Left renal cortex interstitium (tissue), 4 donors: Measurements from ENCODE around the gene SOX3. TPM values are rescaled to one million over a fixed set of nuclear protein-coding genes. Genes with fewer than 3 reads are reported as not detected.

Source experiments
- DNase-seq, 4 donors: peaks; one replicate each; pipeline ENCODE4 v3.0.0-alpha.2; 2013; ENCODE audit warnings: low read depth in 4 of 4, low spot score in 2 of 4, missing footprints in 1 of 4
- polyA plus RNA-seq, 4 donors: library from polyadenylated mRNA; unstranded; fragments of 120-200 nt; gene quantifications; one replicate each; pipeline ENCODE4 v1.2.1, GENCODE V29; 2013; ENCODE audit not compliant: insufficient read length in 4 of 4

The SOX3 gene
- polyA plus RNA-seq, 4 donors, result not detected

DNA sequence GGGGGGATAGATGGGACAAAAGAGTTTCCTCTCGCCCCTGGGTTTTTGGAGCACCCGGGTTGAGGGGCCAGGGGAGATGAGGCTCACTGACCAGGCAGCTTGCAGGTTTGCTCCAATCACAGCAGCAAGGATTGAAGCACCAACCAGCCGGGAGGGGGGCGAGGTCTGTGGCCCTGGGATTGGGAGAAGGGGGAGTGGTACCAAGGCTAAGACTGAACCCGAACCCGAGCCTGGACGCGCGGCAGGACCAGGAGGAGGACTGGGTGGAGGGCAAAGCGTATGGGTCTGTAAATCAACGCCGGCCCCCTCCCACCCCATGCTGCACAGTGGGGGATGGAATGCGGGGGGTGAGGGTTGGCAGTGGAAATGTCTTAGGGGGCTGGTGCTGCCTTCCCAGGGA is 3.5 kb downstream of the SOX3 start:
- no peak for DNase-seq

DNA sequence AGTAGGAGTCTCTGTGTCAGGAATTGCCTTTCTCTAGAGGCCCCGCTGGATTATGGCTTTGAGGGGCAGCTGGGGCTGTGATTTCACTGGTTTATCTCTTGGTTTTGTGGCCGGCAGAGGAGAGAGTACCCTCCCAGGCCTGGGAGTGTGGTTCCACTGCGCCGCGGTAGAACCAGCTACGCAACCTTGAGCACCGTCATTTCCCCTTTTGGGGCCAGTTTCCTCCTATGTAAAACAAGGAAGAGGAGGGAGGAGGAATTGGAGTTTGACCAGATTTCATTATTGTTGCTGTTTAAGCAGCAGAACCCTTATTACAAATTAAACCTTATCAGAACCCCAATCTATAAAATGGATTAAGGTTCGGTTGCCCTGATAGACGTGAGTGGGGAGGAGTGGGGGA is 4.4 kb downstream of the SOX3 start:
- DNase-seq, result no peak

- no peak for DNase-seq
Observed at GRCh38 chrX:140495739-140496138, 9.1 kb downstream of the SOX3 start.

DNA sequence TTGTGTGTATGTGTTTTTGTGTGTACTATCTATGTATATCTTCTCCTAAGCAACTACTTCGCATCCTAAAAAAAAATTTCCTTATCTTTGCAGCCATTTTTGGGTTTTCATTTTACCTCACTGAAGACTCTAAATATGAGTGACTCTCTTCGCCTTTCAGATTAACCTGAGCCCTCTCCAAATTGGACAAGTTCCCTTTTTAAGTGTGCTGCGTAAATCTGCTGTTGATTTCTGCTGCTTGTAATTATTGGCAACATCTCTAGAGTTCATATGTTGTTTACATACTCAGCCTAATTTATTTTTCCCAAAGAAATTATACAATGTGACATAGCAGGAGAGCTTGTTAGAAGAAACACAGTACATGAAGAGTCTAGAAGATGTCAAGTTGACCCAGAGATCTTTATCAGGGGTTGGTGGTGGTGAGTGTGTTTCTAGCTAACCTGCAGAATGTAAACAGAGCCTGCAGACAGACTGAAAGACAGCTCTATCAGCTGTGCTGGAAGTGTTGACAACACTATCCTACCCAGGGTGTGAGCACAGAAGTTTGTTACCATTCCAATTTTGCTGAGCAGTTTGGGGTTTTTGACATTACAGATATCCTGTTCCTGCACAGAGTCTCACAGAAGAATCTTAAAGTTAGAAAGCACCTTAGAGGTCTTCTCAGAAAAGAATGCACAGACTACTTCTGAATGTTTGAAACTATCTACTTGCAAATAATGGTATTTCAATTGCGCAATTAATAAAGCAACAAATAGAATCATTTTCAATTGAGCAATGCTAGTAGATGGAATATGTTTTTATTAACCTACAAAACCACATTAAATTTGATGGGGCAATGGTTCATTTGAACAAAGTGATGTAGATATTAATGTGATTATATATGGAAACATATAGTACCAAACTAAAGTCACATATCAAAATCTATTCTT is 12.5 kb downstream of the SOX3 start:
- DNase-seq, result no peak

DNA sequence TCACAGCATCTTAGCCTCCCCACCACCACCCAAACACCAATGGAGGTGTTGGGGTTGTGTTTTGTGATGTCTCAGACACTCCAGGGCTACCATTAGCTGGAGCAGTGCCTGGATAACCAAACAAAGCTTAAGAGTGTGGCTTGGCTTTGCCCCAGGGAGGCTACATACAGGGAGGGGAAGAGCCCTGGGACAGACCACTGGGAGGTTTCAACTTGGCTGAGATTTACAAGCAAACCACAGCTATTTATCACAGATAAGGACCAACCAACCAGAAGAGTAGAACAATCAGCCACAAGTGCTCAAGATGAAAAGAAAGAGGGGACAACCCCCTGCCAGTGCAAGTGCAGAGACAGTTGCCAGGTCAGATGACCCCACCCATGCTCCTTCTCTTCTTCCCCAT is 24.1 kb downstream of the SOX3 start:
- no peak for DNase-seq

DNA sequence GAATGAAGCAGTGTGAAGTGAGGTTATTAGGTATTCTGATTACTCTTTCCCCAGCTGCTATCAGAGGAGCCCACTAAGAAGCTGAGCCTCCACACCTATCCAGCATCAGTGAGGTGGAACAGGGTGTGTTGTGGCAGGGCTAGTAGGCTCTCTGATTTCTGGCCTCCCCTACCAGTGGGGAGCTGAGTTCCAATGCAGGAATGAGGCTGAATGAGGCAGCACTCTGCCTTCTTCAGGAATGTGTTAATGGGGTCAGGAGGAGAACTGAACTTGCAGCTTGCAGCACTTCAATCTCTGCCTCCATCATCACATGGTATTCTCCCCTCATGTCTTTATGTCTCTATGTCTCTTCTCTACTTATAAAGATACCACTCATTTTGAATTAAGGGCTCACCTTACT is 26.9 kb downstream of the SOX3 start:
- DNase-seq, result no peak

GRCh38 chrX:140475025-140475424 is 29.8 kb downstream of the SOX3 start:
- no peak for DNase-seq

DNA sequence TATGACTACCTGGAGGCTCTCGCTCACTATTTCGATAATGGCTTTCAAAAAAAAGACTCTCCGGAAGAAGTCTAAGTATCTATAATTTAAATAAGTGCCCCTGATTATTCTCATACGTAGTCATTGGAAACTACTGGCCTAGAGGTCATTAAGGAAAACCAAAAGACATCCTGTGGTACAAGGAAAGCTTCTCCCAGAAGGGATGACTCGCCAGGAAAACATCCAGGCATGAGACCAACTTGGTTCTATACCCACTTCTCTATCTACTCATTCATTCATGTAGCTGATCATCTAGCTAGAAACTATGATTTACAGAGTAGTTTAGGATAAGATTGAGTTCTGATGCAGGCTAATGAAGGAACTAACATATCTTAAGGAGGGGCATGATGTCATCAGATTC is 37.7 kb downstream of the SOX3 start:
- no peak for DNase-seq

Other genes with a start within 250 kb of the SOX3 start
- 10 to 100 TPM in 2 of 4 donors, 1 to 10 TPM in 2; 3.1 to 14.4 (median 9.8) TPM for gene LINC00632, start 204.7 kb upstream of the SOX3 start, polyA plus RNA-seq